Skeletal muscle satellite cell (primary cell): Measurements from ENCODE around the gene UCK2.

Experiments
- H3K27me3 ChIP-seq: 2 replicates; pipeline ENCODE4 v1.7.0; 2013; ENCODE audit warnings: low read length; ENCODE audit not compliant: control insufficient read depth, insufficient read depth
- H3K36me3 ChIP-seq: 2 replicates; pipeline ENCODE4 v1.7.0; 2013; ENCODE audit warnings: mild to moderate bottlenecking, control low read depth, low read length; ENCODE audit not compliant: insufficient read depth
- H3K4me1 ChIP-seq: 2 replicates; pipeline ENCODE4 v1.7.0; 2013; ENCODE audit warnings: low read length; ENCODE audit not compliant: control insufficient read depth, insufficient read depth
- H3K4me2 ChIP-seq: 2 replicates; pipeline ENCODE4 v1.7.0; 2013; ENCODE audit warnings: mild to moderate bottlenecking, low read length
- H3K4me3 ChIP-seq: 2 replicates; pipeline ENCODE4 v1.7.0; 2013; ENCODE audit warnings: low read length
- H3K9ac ChIP-seq: 2 replicates; pipeline ENCODE4 v1.7.0; 2013; ENCODE audit warnings: mild to moderate bottlenecking, low read depth, low read length, moderate library complexity
- H3K9me3 ChIP-seq: replicated peaks from 2 replicates; pipeline ENCODE4 v1.7.0; 2013; ENCODE audit warnings: mild to moderate bottlenecking, control low read depth, low read length

Gene UCK2

DNA sequence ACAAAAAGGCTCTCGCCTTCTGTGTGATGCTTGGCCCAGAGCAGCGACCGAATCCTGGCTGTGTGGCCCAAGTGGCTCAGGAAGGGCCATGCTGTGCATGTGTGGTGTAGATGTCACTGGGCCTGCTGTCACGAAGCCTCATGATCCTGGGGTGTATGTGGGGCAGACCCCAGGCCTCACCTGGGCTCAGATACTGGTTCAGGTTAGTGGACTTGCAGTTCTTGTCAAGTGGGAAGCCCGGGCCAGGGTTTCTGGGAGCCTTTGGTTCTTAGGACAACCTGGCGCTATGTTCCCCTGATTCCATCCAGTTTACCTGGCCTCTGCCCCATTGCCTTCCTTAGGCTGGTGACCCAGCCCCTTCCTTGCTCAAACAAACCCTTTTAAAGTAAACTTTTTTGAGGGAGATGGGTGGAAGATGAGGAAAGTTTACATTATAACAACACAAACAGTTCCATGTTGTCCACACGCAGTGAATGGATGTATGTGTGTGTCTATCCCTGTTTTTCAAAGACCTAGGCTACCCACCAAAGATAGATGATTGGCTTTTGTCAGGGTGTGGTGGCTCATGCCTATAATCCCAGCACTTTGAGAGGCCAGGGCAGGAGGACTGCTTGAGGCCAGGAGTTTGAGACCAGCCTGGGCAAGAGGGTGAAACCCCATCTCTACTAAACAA lies 84.3 kb downstream of the UCK2 start:
- no peak overlapping the region for H3K9ac ChIP-seq

GRCh38 chr1:165912638-165913037 lies 85.2 kb downstream of the UCK2 start:
- Histone ChIP-seq H3K27me3 (no peaks in the 10 kb centered on the region), H3K9ac (no peak overlapping the region), H3K36me3 (peaks cover 37% of the 10 kb centered on the region), H3K4me3 (no peak overlapping the region), H3K4me1 (peaks cover 9% of the 10 kb centered on the region), H3K9me3 (no peaks in the 10 kb centered on the region), H3K4me2 (no peak overlapping the region)

More for the DNA sequence above, 84.3 kb downstream of the UCK2 start:
- no peak overlapping the region for H3K4me3 ChIP-seq
- no peak overlapping the region for H3K4me2 ChIP-seq
- H3K36me3 ChIP-seq: peaks cover 46% of the 10 kb centered on the region
- H3K9me3 ChIP-seq: no peaks in the 10 kb centered on the region
- H3K27me3 ChIP-seq: no peaks in the 10 kb centered on the region
- peaks cover 9% of the 10 kb centered on the region for H3K4me1 ChIP-seq

GRCh38 chr1:165914136-165914798 lies 86.9 kb downstream of the UCK2 start:
- no peaks in the 10 kb centered on the region for H3K27me3 ChIP-seq
- H3K36me3 ChIP-seq: peaks cover 21% of the 10 kb centered on the region
- peaks cover 9% of the 10 kb centered on the region for H3K4me1 ChIP-seq
- H3K9me3 ChIP-seq: no peaks in the 10 kb centered on the region
- H3K9ac ChIP-seq: peak overlapping the region; percentile 34
- no peak overlapping the region for H3K4me2 ChIP-seq
- no peak overlapping the region for H3K4me3 ChIP-seq

- H3K4me2 ChIP-seq: no peak overlapping the region
- H3K36me3 ChIP-seq: peaks cover 10% of the 10 kb centered on the region
- peaks cover 8% of the 10 kb centered on the region for H3K4me1 ChIP-seq
- no peaks in the 10 kb centered on the region for H3K9me3 ChIP-seq
- no peak overlapping the region for H3K9ac ChIP-seq
- H3K4me3 ChIP-seq: no peak overlapping the region
- H3K27me3 ChIP-seq: no peaks in the 10 kb centered on the region
These were observed 88.1 kb downstream of the UCK2 start for GRCh38 chr1:165915480-165915879.

GRCh38 chr1:165915932-165916348 lies 88.5 kb downstream of the UCK2 start:
- no peaks in the 10 kb centered on the region for H3K9me3 ChIP-seq
- no peak overlapping the region for H3K4me2 ChIP-seq
- peaks cover 5% of the 10 kb centered on the region for H3K4me1 ChIP-seq
- no peak overlapping the region for H3K4me3 ChIP-seq
- H3K27me3 ChIP-seq: no peaks in the 10 kb centered on the region
- H3K9ac ChIP-seq: no peak overlapping the region
- peaks cover 5% of the 10 kb centered on the region for H3K36me3 ChIP-seq

GRCh38 chr1:165917166-165917565 lies 89.8 kb downstream of the UCK2 start:
- H3K9ac ChIP-seq: no peak overlapping the region

DNA sequence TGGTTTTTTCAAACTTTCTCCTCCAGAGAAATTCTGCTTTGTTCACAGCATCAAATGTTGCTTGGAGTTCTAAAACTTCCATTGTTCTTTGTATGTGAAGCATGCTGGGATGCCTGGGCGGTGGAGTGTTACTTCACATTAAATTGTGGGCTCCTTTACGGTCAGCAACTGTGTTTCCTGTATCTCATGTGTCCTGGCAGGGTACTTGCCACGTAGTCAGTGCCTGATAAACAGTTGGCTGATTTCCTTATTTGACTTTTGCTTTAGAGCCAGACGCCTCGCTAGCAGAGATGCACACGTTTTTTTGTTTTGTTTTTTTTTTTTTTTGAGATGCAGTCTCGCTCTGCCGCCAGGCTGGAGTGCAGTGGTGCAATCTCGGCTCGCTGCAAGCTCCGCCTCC lies 96.7 kb downstream of the UCK2 start:
- Histone ChIP-seq H3K9ac (no peak overlapping the region), H3K4me3 (no peak overlapping the region), H3K36me3 (no peaks in the 10 kb centered on the region), H3K27me3 (no peaks in the 10 kb centered on the region), H3K4me2 (no peak overlapping the region), H3K9me3 (no peaks in the 10 kb centered on the region), H3K4me1 (no peaks in the 10 kb centered on the region)

More at GRCh38 chr1:165917166-165917565, 89.8 kb downstream of the UCK2 start:
- Histone ChIP-seq H3K36me3 (no peaks in the 10 kb centered on the region), H3K4me1 (peaks cover 5% of the 10 kb centered on the region), H3K4me2 (no peak overlapping the region), H3K27me3 (no peaks in the 10 kb centered on the region), H3K9me3 (no peaks in the 10 kb centered on the region), H3K4me3 (no peak overlapping the region)

- Histone ChIP-seq H3K27me3 (no peaks in the 10 kb centered on the region), H3K9ac (no peak overlapping the region), H3K4me3 (no peak overlapping the region), H3K4me1 (no peaks in the 10 kb centered on the region), H3K4me2 (no peak overlapping the region), H3K36me3 (no peaks in the 10 kb centered on the region), H3K9me3 (no peaks in the 10 kb centered on the region)
These were observed 98.2 kb downstream of the UCK2 start for GRCh38 chr1:165925498-165926079.

- Histone ChIP-seq H3K36me3 (no peaks in the 10 kb centered on the region), H3K4me1 (no peaks in the 10 kb centered on the region), H3K27me3 (no peaks in the 10 kb centered on the region), H3K9me3 (no peaks in the 10 kb centered on the region), H3K4me3 (no peak overlapping the region), H3K9ac (no peak overlapping the region), H3K4me2 (no peak overlapping the region)
These were observed 99.8 kb downstream of the UCK2 start for GRCh38 chr1:165927169-165927568.

DNA sequence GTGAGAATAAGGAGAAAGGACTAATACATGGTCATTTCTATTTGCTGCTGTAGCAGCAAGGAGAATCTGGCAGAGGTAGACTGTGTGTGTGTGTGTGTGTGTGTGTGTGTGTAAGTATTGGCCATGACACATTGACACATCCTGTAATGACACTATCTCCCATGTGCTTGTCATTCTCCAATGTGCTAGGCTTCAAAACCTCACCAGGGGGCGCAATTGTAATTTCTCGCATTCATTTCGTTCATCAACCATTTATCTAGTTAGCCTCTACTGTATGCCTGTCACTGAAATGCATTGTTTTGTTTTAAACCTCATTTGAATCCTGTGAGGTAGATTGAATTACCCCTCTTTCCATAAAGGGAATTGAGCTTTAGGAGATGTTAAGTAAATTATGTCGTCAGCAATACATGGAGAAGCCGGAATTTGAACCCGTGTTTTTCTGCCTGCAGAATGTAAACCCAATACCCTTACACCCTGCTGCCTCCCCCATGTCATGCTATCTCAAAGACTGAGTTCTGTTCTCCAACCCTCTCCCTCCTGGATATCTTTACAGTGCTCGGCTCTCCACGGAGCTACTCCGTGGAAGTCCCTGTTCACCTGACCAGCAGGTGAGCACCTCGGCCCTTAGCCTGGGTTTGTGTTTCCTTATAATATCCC lies 100.8 kb downstream of the UCK2 start:
- Histone ChIP-seq H3K4me2 (no peak overlapping the region), H3K4me3 (no peak overlapping the region), H3K27me3 (no peaks in the 10 kb centered on the region), H3K9me3 (no peaks in the 10 kb centered on the region), H3K9ac (no peak overlapping the region), H3K4me1 (no peaks in the 10 kb centered on the region), H3K36me3 (no peaks in the 10 kb centered on the region)

- no peaks in the 10 kb centered on the region for H3K9me3 ChIP-seq
- no peaks in the 10 kb centered on the region for H3K27me3 ChIP-seq
- H3K4me2 ChIP-seq: no peak overlapping the region
- H3K4me1 ChIP-seq: no peaks in the 10 kb centered on the region
- H3K4me3 ChIP-seq: no peak overlapping the region
- H3K36me3 ChIP-seq: no peaks in the 10 kb centered on the region
- no peak overlapping the region for H3K9ac ChIP-seq
These were observed 103.5 kb downstream of the UCK2 start for GRCh38 chr1:165930961-165931360.
